HCEC 1CT (cell line): ENCODE measurements around the gene LRRC59.
A peak's percentile ranks its signal among the peaks of the same experiment; 100 is the strongest.

Experiments
- DNase-seq: peaks from one replicate; pipeline ENCODE4 v3.0.0-alpha.2; 2017

LRRC59 gene

GRCh38 chr17:50360486-50361115 is 36.7 kb downstream of the LRRC59 start:
- DNase-seq = no peak

- no peak for DNase-seq
These were observed 37.3 kb downstream of the LRRC59 start for GRCh38 chr17:50359998-50360461.

GRCh38 chr17:50359005-50359699 is 38.2 kb downstream of the LRRC59 start:
- no peak for DNase-seq

GRCh38 chr17:50358177-50358576 is 39.1 kb downstream of the LRRC59 start:
- DNase-seq = no peak

- DNase-seq = no peak
These were observed 40.3 kb downstream of the LRRC59 start for GRCh38 chr17:50356892-50357510.

GRCh38 chr17:50356418-50356817 is 40.9 kb downstream of the LRRC59 start:
- DNase-seq = no peak

- DNase-seq = no peak
These were observed 41.5 kb downstream of the LRRC59 start for GRCh38 chr17:50355701-50356341.

GRCh38 chr17:50355336-50355700 is 42.0 kb downstream of the LRRC59 start:
- no peak for DNase-seq

GRCh38 chr17:50354776-50355175 is 42.5 kb downstream of the LRRC59 start:
- DNase-seq = no peak

- DNase-seq = no peak
These were observed 43.1 kb downstream of the LRRC59 start for GRCh38 chr17:50354198-50354597.

GRCh38 chr17:50353600-50354195 is 43.6 kb downstream of the LRRC59 start:
- DNase-seq = no peak

GRCh38 chr17:50352693-50353599 is 44.4 kb downstream of the LRRC59 start:
- DNase-seq = no peak

- no peak for DNase-seq
These were observed 45.1 kb downstream of the LRRC59 start for GRCh38 chr17:50352072-50352692.

GRCh38 chr17:50350733-50351132 is 46.6 kb downstream of the LRRC59 start:
- no peak for DNase-seq

- DNase-seq = no peak
These were observed 48.1 kb downstream of the LRRC59 start for GRCh38 chr17:50349243-50349600.

- DNase-seq = peak; percentile 38
These were observed 48.6 kb downstream of the LRRC59 start for GRCh38 chr17:50348522-50349242.

- no peak for DNase-seq
These were observed 49.4 kb downstream of the LRRC59 start for GRCh38 chr17:50347894-50348291.

- no peak for DNase-seq
These were observed 50.0 kb downstream of the LRRC59 start for GRCh38 chr17:50347117-50347893.

GRCh38 chr17:50346313-50347116 is 50.8 kb downstream of the LRRC59 start:
- peak; percentile 25 for DNase-seq
